Dedifferentiated amniotic fluid mesenchymal stem cell (primary cell): ENCODE data around the gene LCE4A.
"Not testable (repeated sequence)": the region's sequence is repeated elsewhere in the genome, so short reads cannot be mapped to it uniquely, and the experiment has no call there.

Experiments
- DNase-seq: peaks from one replicate; pipeline ENCODE4 v3.0.0-alpha.2; 2016; ENCODE audit errors: extremely low spot score

The LCE4A gene

GRCh38 chr1:152707860-152708259 is at the start of gene LCE4A:
LCE4A (plus strand) TSS chr1:152708160; CDS start chr1:152709076, 916 bp downstream.
- no peak for DNase-seq

GRCh38 chr1:152658649-152659048 is 49.3 kb upstream of the LCE4A start:
- no peak for DNase-seq

GRCh38 chr1:152663098-152663497 is 44.9 kb upstream of the LCE4A start, which contains the start of gene LCE2D:
LCE2D (plus strand) TSS chr1:152663380; CDS start chr1:152664106, 726 bp downstream.
- no peak for DNase-seq

- DNase-seq, result not testable (repeated sequence)
Observed at GRCh38 chr1:152666171-152666570, 41.8 kb upstream of the LCE4A start.

- no peak for DNase-seq
Observed at GRCh38 chr1:152667648-152668047, 40.3 kb upstream of the LCE4A start.

- no peak for DNase-seq
Observed at GRCh38 chr1:152673016-152673415, 34.9 kb upstream of the LCE4A start.

- DNase-seq, result not testable (repeated sequence)
Observed at GRCh38 chr1:152674983-152675382, 33.0 kb upstream of the LCE4A start, which contains the start of gene LCE2C. LCE2C (plus strand) TSS chr1:152675279; CDS start chr1:152676016, 737 bp downstream.

- DNase-seq, result no peak
Observed at GRCh38 chr1:152679459-152679858, 28.5 kb upstream of the LCE4A start.

- no peak for DNase-seq
Observed at GRCh38 chr1:152681616-152682015, 26.3 kb upstream of the LCE4A start.

GRCh38 chr1:152683846-152684245 is 24.1 kb upstream of the LCE4A start:
- DNase-seq, result no peak

- not testable (repeated sequence) for DNase-seq
Observed at GRCh38 chr1:152685823-152686222, 22.1 kb upstream of the LCE4A start, which contains the start of gene LCE2B. LCE2B (plus strand) TSS chr1:152686123; CDS start chr1:152686844, 721 bp downstream.

GRCh38 chr1:152697701-152698600 is 10.0 kb upstream of the LCE4A start, which contains the start of gene LCE2A:
LCE2A (plus strand) TSS chr1:152698345; CDS start chr1:152698902, 557 bp downstream.
- no peak for DNase-seq

- no peak for DNase-seq
Observed at GRCh38 chr1:152699746-152700145, 8.2 kb upstream of the LCE4A start.

- no peak for DNase-seq
Observed at GRCh38 chr1:152718238-152718637, 10.3 kb downstream of the LCE4A start.

- DNase-seq, result no peak
Observed at GRCh38 chr1:152725261-152725660, 17.3 kb downstream of the LCE4A start.

- DNase-seq, result no peak
Observed at GRCh38 chr1:152728986-152729385, 21.0 kb downstream of the LCE4A start.

- DNase-seq, result no peak
Observed at GRCh38 chr1:152735648-152736047, 27.7 kb downstream of the LCE4A start.

GRCh38 chr1:152737997-152738396 is 30.0 kb downstream of the LCE4A start:
- DNase-seq, result no peak

GRCh38 chr1:152739841-152740240 is 31.9 kb downstream of the LCE4A start:
- DNase-seq, result no peak

- DNase-seq, result no peak
Observed at GRCh38 chr1:152741656-152742055, 33.7 kb downstream of the LCE4A start.

- no peak for DNase-seq
Observed at GRCh38 chr1:152743371-152744145, 35.6 kb downstream of the LCE4A start.

GRCh38 chr1:152745289-152745704 is 37.3 kb downstream of the LCE4A start:
- DNase-seq, result no peak
